SH-SY5Y (cell line): ENCODE measurements around the gene HOXD8.
A peak's percentile ranks its signal among the peaks of the same experiment; 100 is the strongest.

Source experiments
- GATA2 ChIP-seq: IDR thresholded peaks from 2 replicates; pipeline ENCODE4 v1.6.1; 2011; ENCODE audit warnings: mild to moderate bottlenecking, low read depth, low read length
- GATA3 ChIP-seq: IDR thresholded peaks from 2 replicates; pipeline ENCODE4 v1.6.1; 2011; ENCODE audit warnings: low read depth, mild to moderate bottlenecking, low read length, moderate library complexity

Gene HOXD8

DNA sequence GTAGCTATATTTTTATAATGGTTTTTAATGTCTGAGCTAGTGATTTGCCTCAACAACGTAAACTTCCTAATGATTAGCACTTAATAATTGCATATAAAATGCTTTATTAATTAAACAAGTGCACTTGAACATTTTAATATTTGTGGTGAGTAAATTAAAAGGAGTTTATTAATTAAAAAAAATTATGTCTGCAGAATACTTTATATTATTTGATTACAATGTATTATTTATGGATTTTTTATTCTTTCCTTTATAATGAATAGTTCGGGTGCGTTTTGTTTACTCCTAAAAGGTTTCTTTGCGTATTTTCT lies 2.3 kb downstream of the HOXD8 start:
- TF ChIP-seq GATA2 (no peak), GATA3 (no peak)

DNA sequence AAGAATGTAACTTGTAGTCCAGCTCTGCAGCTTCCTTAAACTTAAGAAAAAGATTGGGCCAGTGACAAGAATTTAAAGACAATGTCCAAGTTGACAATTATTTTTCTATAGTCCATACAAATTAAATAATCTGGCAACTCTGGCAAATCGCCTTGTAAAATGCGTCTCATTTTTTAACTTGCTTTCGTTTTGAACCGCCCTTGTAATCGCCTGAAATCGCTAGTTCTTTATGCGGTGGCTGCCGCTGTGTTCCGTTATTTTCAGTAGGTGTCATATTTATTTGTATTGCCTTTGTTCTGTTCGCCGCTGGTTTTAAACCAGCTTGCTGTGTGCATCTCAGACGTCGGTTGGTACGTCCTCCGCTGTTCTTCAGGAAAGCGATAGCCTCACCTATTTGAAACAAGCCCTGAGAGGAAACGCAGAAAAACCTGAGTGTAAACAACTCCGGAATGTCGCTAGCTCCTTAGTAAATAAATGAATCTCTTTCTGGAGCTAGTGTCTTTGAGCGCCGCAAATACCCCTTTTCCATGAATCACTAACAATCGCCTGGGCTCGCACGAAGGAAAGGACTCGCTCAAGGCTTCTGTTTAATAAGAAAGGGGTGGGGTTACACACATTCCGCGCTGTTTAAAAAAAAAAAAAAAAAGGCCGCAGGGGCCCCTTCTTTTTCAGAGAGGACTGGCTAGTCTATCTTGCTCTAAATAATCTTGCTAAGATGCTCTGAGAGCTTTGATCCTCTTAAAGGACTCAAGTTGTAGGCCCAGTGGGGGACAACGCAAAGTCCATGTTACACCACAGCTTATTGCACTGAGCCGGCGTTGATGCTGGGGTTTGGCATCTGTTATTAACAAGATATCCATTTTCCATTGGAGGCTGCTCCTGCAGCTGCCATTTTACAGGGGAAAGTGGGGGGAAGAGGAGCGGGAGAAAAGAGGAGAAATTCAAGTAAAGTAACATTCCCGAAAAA lies 3.0 kb downstream of the HOXD8 start:
- TF ChIP-seq GATA2, result no peak
- no peak for TF ChIP-seq GATA3

DNA sequence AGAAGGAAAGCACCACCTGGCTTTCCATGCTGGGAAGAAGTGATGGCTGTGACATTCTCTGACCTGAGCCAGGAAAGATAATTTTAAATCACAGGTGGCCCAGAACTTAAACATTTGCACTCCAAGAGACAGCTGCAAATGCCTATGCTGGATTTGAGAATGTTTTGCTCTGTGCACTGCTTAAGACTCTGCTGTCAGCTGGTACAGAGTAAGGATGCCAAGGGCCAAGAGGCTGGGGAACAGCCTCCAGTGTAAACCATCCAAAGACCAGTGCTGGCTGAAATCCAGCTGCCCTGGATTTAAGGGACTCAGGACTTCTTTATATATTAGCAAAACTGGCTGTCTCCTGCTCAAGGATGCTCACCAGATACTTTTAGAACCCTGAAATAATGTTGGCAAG lies 3.9 kb downstream of the HOXD8 start:
- TF ChIP-seq GATA2 (no peak), GATA3 (no peak)

DNA sequence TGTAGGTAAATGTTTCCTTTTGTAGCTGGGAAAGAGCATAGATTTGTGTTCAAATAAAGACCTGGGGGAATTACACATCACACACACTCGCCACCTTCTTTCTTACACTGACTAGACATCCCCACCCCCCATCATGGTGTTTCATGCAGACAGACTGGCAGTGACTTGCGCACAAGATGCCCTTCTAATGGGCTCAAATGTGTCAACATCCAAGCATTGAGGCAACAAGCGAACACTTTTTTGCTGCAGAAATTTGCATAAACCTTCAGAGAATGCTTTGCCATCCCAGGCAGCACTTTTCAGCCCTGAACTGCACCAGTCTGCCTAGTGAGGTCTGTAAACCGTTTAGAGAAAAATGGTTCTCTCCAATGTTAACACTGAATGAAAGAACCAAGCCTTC lies 4.5 kb downstream of the HOXD8 start:
- TF ChIP-seq GATA2, result no peak
- TF ChIP-seq GATA3, result no peak

DNA sequence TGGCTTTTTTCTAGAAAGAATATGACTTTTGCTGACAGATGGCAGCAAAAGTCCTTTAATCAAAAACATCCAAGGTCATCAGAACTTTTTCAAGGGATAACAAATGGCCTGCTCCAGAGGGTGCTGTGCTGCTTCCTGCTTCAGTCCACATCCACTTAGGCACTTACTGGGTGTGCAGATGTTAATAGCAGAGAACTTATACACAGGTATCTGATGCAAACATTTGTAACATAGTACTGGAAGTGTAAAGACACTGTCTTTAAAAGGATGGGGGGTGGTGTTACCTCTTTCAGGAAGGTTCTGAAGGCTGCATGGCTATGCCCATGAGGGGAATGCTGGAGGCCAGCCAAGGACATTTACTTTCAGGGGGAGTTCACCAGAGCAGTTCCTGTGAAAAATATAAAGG lies 5.5 kb downstream of the HOXD8 start:
- no peak for TF ChIP-seq GATA2
- TF ChIP-seq GATA3, result no peak

DNA sequence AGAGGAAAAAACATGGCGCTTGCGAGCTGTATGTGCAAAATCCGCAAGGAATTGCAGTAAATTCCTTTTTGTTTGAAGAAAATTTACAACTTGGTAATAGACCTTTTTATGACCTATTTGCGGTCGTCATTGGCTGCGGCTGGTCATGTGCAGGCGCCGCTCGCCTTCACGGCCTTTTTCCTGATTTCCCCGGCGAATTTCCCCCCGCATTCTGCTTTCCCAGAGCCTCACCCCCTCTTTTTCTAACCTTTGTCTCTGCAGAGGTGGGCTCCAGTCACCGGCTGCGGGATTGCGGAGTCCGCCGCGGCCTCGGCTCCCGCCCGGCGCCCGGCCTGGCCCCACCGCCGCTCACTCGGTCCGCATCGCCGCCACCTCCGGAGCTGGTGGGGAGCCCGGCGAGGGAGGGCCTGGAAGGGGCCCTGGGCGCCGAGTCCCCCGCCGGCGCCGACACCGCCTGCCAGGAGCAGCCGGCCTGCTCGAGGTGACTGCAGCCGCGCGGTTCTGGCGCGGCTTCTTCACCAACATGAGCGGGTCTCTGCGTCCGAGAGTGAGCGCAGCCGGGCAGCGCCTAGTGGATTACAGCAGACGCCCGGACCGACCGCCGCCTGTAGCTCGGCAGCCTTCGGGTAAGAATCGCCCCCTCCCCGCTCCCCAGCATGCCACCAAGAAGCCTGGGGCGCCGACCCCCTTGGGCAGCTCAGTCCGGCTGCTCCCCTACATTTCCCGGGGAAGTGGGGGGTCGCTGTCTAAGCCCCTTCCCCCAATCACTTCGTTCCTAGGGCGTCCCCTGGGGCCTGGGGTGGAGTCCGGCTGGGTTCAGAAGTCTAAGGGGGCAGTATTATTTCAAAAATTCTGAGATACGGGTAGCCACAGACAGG lies 7.1 kb downstream of the HOXD8 start:
- no peak for TF ChIP-seq GATA3

DNA sequence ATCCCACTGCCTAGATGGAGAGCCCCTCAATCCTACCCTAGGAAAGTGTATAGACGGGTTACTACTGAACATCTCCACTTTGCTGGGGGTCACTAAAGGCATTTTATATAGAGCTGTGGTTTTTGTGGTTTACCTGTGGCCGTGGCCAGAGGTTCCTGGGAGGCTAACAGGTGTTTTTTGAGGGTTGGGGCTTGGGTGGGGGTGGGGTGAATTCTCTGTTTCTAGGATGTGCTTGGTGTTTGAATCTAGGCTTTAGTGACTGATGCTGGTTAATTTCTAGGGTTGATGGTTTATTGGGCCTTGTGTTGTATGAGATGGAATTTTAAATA lies 7.7 kb downstream of the HOXD8 start:
- TF ChIP-seq GATA2, result no peak
- TF ChIP-seq GATA3, result no peak

DNA sequence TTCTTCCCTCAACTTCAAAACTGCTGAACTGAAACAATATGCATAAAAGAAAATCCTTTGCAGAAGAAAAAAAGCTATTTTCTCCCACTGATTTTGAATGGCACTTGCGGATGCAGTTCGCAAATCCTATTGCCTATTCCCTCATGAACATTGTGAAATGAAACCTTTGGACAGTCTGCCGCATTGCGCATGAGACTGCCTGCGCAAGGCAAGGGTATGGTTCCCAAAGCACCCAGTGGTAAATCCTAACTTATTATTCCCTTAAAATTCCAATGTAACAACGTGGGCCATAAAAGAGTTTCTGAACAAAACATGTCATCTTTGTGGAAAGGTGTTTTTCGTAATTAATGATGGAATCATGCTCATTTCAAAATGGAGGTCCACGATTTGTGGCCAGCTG lies 8.4 kb downstream of the HOXD8 start:
- TF ChIP-seq GATA3 (no peak), GATA2 (no peak)

DNA sequence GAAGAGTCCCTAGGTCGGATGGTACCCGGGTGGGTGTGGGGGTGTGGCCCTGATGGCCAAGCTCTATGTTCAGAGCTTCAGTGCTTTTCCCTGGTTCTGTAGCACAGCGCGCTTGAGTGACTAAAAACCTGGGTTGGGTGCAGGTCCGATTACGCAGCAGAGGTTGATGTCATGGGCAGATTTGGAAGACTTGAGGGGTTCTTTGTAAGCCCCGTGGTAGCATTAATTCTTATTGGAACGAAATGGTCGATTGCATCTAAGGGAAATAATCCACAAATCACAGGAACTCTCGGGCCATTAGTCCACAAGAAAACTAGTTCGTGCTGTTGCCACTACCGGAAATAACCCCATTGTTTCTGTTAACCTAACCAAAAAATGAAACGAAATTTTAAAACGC lies 9.0 kb downstream of the HOXD8 start:
- no peak for TF ChIP-seq GATA2
- no peak for TF ChIP-seq GATA3

DNA sequence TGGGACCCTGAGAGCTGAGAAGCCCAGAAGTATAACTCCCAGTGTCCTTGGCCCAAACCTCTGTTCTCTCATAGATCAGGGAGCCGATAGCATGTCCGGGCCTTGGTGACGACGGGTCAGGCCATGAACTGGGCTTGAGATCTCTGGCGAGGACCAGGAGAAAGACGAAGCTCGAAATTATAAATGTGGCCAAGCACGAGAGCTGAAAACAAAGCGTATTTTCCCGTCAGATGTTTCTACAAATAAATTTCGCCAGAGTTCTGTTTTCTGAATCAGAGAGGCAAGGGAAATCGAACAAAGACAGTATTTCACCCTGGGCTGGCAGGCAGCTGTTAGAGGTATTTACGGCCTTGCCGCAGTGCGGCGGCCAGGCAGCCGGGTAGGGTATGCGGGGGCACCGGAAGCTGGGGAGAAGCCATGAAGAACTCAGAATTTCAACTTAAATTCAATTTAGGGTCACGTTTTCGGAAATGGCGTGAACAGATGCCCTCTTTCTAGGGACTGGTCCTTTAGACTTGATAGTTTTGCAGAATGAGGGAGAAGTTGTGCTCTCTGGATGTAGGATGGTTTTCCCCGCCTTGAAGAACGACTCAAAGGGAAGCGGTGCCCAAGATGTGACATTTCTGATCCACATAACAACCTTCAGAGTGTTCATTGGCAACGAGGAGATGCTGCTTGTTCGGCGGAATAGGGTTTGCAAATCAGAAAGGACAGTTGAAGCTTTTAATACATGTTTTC lies 9.6 kb downstream of the HOXD8 start:
- TF ChIP-seq GATA2, result peak; percentile 47
- TF ChIP-seq GATA3, result no peak

DNA sequence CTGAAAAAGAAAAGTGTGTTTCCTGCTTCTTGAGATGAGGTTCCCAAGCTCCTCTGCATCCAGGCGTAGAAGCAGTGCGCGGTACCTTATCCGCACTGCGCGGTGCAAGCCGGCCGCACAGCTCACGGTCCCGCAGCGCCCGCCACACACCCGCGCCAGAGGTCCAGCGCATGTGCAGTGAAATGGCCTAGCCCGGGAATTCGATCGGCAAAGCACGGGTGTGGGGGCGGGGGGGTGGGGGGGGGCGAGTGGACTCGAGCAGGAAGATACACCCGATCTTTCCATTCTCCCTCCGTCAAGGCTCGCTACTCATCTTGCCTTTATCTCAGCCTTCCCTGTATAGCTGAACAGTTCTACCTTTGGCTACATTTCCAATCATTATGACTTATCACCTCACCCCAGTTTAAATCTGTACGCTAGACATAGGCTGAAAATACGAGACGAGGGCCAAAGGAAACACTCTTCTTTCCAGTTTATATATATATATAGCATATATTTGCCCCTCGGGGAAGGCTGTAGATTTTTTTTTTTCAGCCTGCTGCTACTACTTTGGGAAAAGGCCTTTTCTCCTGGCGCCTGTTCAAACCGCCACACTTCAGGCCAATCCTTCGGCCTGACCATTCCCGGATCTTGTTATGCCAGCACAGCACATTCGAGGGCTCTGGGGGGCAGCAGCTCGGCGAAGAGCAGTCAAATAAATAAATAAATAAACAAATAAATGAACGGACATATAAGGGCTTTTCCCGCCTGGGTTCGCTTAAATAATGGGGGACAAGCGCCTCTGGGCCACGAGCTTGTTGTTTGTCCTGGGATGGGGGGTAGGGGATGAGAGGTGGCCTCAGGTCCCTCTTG lies 10.4 kb downstream of the HOXD8 start:
- no peak for TF ChIP-seq GATA3
- TF ChIP-seq GATA2, result no peak

DNA sequence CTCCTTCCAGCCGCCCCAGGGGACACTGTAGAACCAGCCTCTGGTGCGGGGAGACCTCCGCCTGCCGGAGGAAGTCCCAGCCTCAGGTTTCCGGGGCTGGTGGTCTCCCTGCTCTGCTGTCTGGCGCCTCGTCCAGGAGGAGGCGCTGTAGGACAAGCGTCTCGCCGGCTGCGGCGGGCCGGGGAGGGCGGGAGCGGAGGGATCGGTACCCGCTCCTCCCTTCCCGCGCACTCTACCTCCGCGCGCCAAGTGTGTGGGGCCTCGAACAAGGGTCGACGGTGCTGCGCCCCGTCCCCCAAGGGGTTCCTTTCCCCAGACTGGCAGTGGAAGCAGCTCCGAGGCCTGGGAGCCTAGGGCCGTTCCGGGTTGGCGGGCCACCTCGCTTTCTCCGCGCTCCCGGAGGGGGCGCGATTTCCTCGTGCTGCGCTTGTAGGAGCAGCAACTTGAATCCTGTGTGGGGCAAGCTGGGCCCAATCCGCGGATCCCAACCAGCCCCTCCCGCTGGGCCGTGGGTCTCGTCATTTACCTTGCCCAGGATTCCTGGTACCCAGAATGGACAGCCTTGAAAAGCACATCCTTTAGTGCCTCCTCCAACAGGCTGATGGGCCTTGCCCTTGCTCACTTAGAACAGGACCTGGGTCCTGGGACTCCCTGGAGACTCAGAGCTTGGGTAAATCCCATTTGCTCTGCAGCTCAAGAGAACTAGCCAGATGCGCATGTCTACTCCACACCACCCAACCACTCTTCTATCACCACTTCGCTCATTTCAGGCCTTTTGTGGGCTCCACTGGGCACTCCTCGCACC lies 11.2 kb downstream of the HOXD8 start:
- TF ChIP-seq GATA2, result no peak
- TF ChIP-seq GATA3, result no peak

DNA sequence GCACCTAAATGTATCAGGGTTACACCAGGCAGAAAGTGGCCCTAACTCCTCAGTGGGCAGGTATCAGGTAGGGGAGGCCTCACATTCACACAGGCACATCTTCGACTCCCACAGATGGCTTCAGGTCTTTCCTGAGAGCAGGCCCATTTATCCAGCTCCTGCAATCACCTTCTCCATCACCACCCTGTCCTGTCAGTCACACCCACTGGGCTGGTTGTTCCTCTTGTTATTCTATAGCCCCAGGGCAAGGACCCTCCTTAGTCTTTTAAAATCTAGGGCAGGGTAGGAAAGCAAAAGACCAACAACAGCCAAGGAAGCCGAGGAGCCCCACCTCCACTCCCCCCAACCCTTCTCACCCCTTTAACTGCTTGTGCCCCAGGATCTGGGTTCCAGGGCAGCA lies 12.8 kb downstream of the HOXD8 start:
- no peak for TF ChIP-seq GATA3
- no peak for TF ChIP-seq GATA2
